Gastroesophageal sphincter (tissue), 4 donors: ENCODE results near the gene ADAM10. TPM values are rescaled to one million over a fixed set of nuclear protein-coding genes. Genes with fewer than 3 reads are reported as not detected.
A peak's percentile ranks its signal among the peaks of the same experiment; 100 is the strongest.

Source experiments
- ATAC-seq: fragments of 150-250 bp; one replicate; pipeline ENCODE4 v1.9.1; 2016; ENCODE audit warnings: mild to moderate bottlenecking, moderate library complexity
- H3K27ac ChIP-seq, 4 donors: fragments of 200-600 bp; sonication (generic) in 3 of 4; 1 replicate in 3 of 4; 2 replicates in 1 of 4; pipeline ENCODE4 v1.5.1; 2016 to 2019
- H3K27me3 ChIP-seq: fragments of 200-600 bp; sonication (generic); one replicate; pipeline ENCODE4 v1.5.1; 2019
- H3K36me3 ChIP-seq, 2 donors: fragments of 200-600 bp; sonication (generic); one replicate each; pipeline ENCODE4 v1.5.1; 2019; ENCODE audit warnings: control low read depth in 1 of 2
- H3K4me1 ChIP-seq, 3 donors: fragments of 200-600 bp; sonication (generic); 1 replicate in 2 of 3; 2 replicates in 1 of 3; pipeline ENCODE4 v1.5.1; 2016 to 2019; ENCODE audit warnings: control low read depth in 2 of 3
- H3K4me3 ChIP-seq, 2 donors: fragments of 200-600 bp; sonication (generic); one replicate each; pipeline ENCODE4 v1.5.1; 2019; ENCODE audit warnings: mild to moderate bottlenecking in 1 of 2, moderate library complexity in 1 of 2
- H3K9me3 ChIP-seq, 3 donors: fragments of 200-600 bp; sonication (generic); one replicate each; pipeline ENCODE4 v1.5.1; 2017 to 2019; ENCODE audit warnings: control low read depth in 2 of 3
- EP300 ChIP-seq: sonication (generic); formaldehyde crosslinking; IDR thresholded peaks from one replicate; pipeline ENCODE4 v1.6.1; 2017; ENCODE audit warnings: antibody characterized with exemption, mild to moderate bottlenecking
- POLR2A ChIP-seq, 2 donors: fragments of 450-650 bp; IDR thresholded peaks; one replicate each; pipeline ENCODE4 v1.6.1; 2017; ENCODE audit warnings: antibody characterized with exemption in 2 of 2, mild to moderate bottlenecking in 2 of 2, moderate library complexity in 1 of 2
- POLR2AphosphoS5 ChIP-seq: sonication (generic); formaldehyde crosslinking; IDR thresholded peaks from one replicate; pipeline ENCODE4 v1.6.1; 2017; ENCODE audit warnings: antibody characterized with exemption
- whole genome bisulfite sequencing, 2 donors: methylation state at CpG; one replicate each; pipeline ENCODE4 v1.1.5; 2018; ENCODE audit warnings: low coverage in 1 of 2; 5-methylcytosine and 5-hydroxymethylcytosine counted together
- total RNA-seq, 4 donors: library from RNA; depleted of rRNA; stranded (reverse); fragments of >200 nt; gene quantifications; one replicate each; pipeline ENCODE4 v1.1.0, GENCODE V29; 2016
- TF ChIP-seq, protein P1 (sequence below), 4 experiments: fragments of 200-600 bp in 2 of 4; fragments of 450-650 bp in 2 of 4; sonication (generic) in 1 of 4; IDR thresholded peaks; one replicate each; pipeline ENCODE4 v1.5.1; 2017 to 2019; ENCODE audit warnings: antibody characterized with exemption in 4 of 4, mild to moderate bottlenecking in 2 of 4, moderate library complexity in 2 of 4

ADAM10 gene
- total RNA-seq, 4 donors from 2014 or later = 59.5 to 69.1 (median 62.3) TPM

DNA sequence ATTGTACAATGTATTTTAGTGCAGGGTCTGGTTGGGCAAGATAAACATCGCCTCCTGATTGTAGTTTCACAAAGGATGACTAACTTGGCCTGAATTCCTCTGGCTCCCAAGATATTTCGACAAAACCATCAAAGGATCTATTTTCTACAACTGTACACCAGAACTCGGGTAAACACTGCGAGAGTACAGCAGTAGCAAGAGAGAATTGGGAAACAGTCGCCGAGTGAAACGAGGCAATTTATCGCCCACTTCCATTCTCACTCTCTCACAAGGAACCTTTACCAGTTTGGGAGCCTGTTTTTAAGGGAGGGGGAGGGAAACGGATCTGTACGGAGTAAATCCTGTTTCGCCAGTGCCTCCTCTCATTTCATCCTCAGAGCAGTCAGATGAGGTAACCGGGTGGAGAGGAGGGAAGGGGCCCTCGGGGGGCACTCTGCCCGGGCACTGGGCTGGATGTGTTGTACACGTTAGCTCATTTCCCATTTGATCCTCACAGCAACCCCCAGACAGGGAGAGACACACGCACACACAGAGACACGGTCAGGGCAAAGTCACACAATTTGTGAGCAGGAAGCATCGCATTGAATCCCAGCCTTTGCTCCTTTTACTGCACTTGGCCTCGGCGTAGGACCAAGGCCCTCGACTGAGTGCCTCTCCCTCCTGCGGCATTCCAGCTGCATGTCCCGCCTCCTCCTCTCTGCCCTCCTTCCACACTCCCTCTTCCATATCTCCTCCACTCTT, 197.6 kb downstream of the ADAM10 start:
- Histone ChIP-seq H3K4me1 (peaks cover 0 to 44% (median 0%) of the 10 kb centered on the region in 3 donors), H3K9me3 (no peaks in the 10 kb centered on the region), H3K27me3 (no peaks in the 10 kb centered on the region), H3K27ac (peak overlapping the region in 3 of 4 donors; percentile 10 to 36 (median 25)), H3K4me3 (peak overlapping the region in 1 of 2 donors; percentile 22), H3K36me3 (no peaks in the 10 kb centered on the region)
- ATAC-seq = peak; percentile 51
- TF ChIP-seq, protein P1, sequence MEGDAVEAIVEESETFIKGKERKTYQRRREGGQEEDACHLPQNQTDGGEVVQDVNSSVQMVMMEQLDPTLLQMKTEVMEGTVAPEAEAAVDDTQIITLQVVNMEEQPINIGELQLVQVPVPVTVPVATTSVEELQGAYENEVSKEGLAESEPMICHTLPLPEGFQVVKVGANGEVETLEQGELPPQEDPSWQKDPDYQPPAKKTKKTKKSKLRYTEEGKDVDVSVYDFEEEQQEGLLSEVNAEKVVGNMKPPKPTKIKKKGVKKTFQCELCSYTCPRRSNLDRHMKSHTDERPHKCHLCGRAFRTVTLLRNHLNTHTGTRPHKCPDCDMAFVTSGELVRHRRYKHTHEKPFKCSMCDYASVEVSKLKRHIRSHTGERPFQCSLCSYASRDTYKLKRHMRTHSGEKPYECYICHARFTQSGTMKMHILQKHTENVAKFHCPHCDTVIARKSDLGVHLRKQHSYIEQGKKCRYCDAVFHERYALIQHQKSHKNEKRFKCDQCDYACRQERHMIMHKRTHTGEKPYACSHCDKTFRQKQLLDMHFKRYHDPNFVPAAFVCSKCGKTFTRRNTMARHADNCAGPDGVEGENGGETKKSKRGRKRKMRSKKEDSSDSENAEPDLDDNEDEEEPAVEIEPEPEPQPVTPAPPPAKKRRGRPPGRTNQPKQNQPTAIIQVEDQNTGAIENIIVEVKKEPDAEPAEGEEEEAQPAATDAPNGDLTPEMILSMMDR (IDR thresholded peaks at IDR 0.05) = no peak
- peak; percentile 57 for TF ChIP-seq POLR2AphosphoS5
- TF ChIP-seq EP300 = no peak
- TF ChIP-seq POLR2A (IDR thresholded peaks at IDR 0.05) = no peak
- 42 to 60% methylated on average over 15 to 17 of the region's 23 CpGs for WGBS, 2 donors

GRCh38 chr15:58551084-58551763, 198.3 kb downstream of the ADAM10 start:
- ATAC-seq = no peak
- Histone ChIP-seq H3K4me1 (peaks cover 0 to 51% (median 0%) of the 10 kb centered on the region in 3 donors), H3K27ac (no peak overlapping the region), H3K27me3 (no peaks in the 10 kb centered on the region), H3K36me3 (no peaks in the 10 kb centered on the region), H3K4me3 (no peak overlapping the region), H3K9me3 (no peaks in the 10 kb centered on the region)
- TF ChIP-seq POLR2AphosphoS5 (no peak), POLR2A (IDR thresholded peaks at IDR 0.05) (no peak), EP300 (no peak)
- TF ChIP-seq, protein P1 (IDR thresholded peaks at IDR 0.05) = no peak
- WGBS, 2 donors = 82 to 92% methylated on average over 8 to 10 of the region's 10 CpGs

DNA sequence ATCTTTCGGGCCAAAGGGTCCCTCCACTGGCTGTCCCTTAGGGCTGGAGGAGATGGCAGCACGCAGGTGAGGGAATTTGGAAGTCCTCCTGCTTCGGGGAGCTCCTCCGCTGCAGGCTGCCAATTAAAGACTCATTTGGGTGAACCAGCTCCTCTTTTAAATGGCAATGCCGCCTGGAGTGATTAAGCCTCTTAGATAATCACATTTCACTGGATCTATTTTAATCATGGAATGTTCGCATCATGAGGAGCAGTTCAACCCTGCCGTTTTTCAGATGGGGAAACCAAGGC, 199.8 kb downstream of the ADAM10 start:
- H3K36me3 ChIP-seq = no peaks in the 10 kb centered on the region
- 20 to 74% methylated on average over 2 to 4 of the region's 7 CpGs for WGBS, 2 donors
- peaks cover 0 to 51% (median 0%) of the 10 kb centered on the region in 3 donors for H3K4me1 ChIP-seq
- no peak for ATAC-seq
- H3K4me3 ChIP-seq = no peak overlapping the region
- TF ChIP-seq EP300 = no peak
- no peak for TF ChIP-seq POLR2AphosphoS5
- H3K9me3 ChIP-seq = no peaks in the 10 kb centered on the region
- peak overlapping the region in 3 of 4 donors; percentile 53 to 82 (median 69) for H3K27ac ChIP-seq
- no peaks in the 10 kb centered on the region for H3K27me3 ChIP-seq

DNA sequence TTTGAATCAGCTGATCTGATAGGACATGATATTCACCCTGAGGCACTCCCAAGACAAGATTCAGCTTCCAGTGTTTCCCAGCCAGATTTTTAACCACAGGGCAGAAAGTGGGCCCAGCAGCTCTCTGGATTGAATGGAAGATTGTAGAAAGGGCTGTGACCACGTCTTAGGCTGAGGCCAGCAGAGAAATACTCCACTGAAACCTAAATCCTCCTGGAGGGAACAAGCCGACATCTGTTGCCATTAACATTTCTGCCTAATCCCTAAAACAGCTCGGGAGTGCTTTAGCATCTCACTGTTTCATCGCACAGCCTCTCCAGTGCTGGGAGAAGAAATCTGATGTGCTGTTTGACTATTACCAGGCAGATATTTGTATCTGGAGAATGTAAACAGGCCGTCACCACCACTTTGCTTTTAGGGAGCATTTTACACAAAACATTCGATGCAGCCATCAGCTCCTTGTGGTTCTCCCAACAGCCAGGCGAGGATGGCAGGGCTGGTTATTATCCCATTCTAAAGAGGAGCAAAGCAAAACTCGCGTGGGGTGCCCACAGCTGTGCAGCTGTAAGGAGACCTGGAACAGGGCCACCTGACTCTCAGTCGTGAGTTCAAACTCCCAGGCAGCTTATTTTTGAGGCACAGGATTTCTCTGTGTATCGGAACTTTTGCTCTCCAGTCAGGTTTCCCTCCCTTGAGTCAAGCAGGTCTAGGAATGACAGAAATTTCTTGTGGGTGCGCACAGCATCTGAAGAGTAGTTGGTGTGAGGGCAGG, 200.3 kb downstream of the ADAM10 start:
- WGBS, 2 donors = 32% methylated on average over 9 of the region's 12 CpGs; no CpG with 5 or more reads in 1 of the 2 donors
- H3K27ac ChIP-seq = peak overlapping the region in 3 of 4 donors; percentile 53 to 82 (median 69)

More for the DNA sequence above, 200.3 kb downstream of the ADAM10 start:
- no peaks in the 10 kb centered on the region for H3K36me3 ChIP-seq
- no peak for ATAC-seq
- TF ChIP-seq, protein P1 (IDR thresholded peaks at IDR 0.05) = no peak
- TF ChIP-seq POLR2AphosphoS5 = peak; percentile 79
- no peaks in the 10 kb centered on the region for H3K9me3 ChIP-seq
- H3K27me3 ChIP-seq = no peaks in the 10 kb centered on the region
- peaks cover 0 to 51% (median 0%) of the 10 kb centered on the region in 3 donors for H3K4me1 ChIP-seq
- H3K4me3 ChIP-seq = no peak overlapping the region
